AG10803 (cell line): ENCODE data around the gene SMPX.

Source experiments
- DNase-seq: peaks from one replicate; pipeline ENCODE4 v3.0.0; 2010; ENCODE audit warnings: low read depth
- H3K4me3 ChIP-seq: 2 replicates; pipeline ENCODE4 v1.5.1; 2011; ENCODE audit warnings: mild to moderate bottlenecking, low read length, control low read depth
- CTCF ChIP-seq: conservative IDR thresholded peaks from 2 replicates; pipeline ENCODE4 v1.5.1; 2011; ENCODE audit warnings: mild to moderate bottlenecking, low read length, control low read depth, inconsistent platforms

Gene SMPX

GRCh38 chrX:21764008-21764407, 6.1 kb upstream of the SMPX start:
- H3K4me3 ChIP-seq = no peak overlapping the region
- DNase-seq = no peak
- no peak for TF ChIP-seq CTCF

- H3K4me3 ChIP-seq = no peak overlapping the region
- no peak for DNase-seq
- no peak for TF ChIP-seq CTCF
These were observed 572 bp upstream of the SMPX start for GRCh38 chrX:21758488-21758887.

GRCh38 chrX:21756785-21757529, 959 bp downstream of the SMPX start:
- H3K4me3 ChIP-seq = no peak overlapping the region
- TF ChIP-seq CTCF = no peak
- DNase-seq = no peak

GRCh38 chrX:21749924-21750323, 8.0 kb downstream of the SMPX start:
- no peak for TF ChIP-seq CTCF
- H3K4me3 ChIP-seq = no peak overlapping the region
- DNase-seq = no peak

GRCh38 chrX:21748235-21748634, 9.7 kb downstream of the SMPX start:
- DNase-seq = no peak

GRCh38 chrX:21747558-21747957, 10.4 kb downstream of the SMPX start:
- DNase-seq = peak; percentile 11
- no peak for TF ChIP-seq CTCF
- H3K4me3 ChIP-seq = no peak overlapping the region

More at GRCh38 chrX:21748235-21748634, 9.7 kb downstream of the SMPX start:
- H3K4me3 ChIP-seq = no peak overlapping the region
- TF ChIP-seq CTCF = no peak

GRCh38 chrX:21745756-21746155, 12.2 kb downstream of the SMPX start:
- TF ChIP-seq CTCF = peak; percentile 63
- DNase-seq = peak; percentile 23
- no peak overlapping the region for H3K4me3 ChIP-seq
